Hair follicle dermal papilla cell (primary cell): ENCODE data around the gene S100A1. TPM values are rescaled to one million over a fixed set of nuclear protein-coding genes. Genes with fewer than 3 reads are reported as not detected.

Experiments used
- total RNA-seq: library from RNA; depleted of rRNA; stranded (reverse); fragments of >200 nt; gene quantifications from 2 replicates; pipeline ENCODE4 v1.2.3, GENCODE V29; 2012

S100A1 gene
- total RNA-seq, result not detected in 2 replicates

GRCh38 chr1:153627715-153628626 lies at the start of gene S100A1:
TSS of gene S100A1 (plus strand) at chr1:153628434. CDS start at chr1:153630522, 2,088 bp downstream.

GRCh38 chr1:153612755-153613331 lies 15.4 kb upstream of the S100A1 start, which contains the start of gene S100A16:
TSS of gene S100A16 (minus strand) at chr1:153613137. CDS start at chr1:153608151, 4,986 bp downstream.

GRCh38 chr1:153616144-153616916 lies 11.9 kb upstream of the S100A1 start, which contains the start of gene S100A14:
TSS of gene S100A14 (minus strand) at chr1:153616325. CDS start at chr1:153615858, 467 bp downstream.

GRCh38 chr1:153626904-153627714 lies 1.1 kb upstream of the S100A1 start, which contains the start of gene S100A13:
TSS of gene S100A13 (minus strand) at chr1:153627505. CDS start at chr1:153626472, 1,033 bp downstream.

GRCh38 chr1:153633754-153634665 lies 5.8 kb downstream of the S100A1 start, which contains the start of gene CHTOP:
TSS of gene CHTOP (plus strand) at chr1:153634066. CDS start at chr1:153636589, 2,523 bp downstream.

GRCh38 chr1:153658400-153659174 lies 30.4 kb downstream of the S100A1 start, which contains the start of gene SNAPIN:
TSS of gene SNAPIN (plus strand) at chr1:153658703. CDS start at chr1:153658744, 41 bp downstream.

GRCh38 chr1:153670859-153671627 lies 42.8 kb downstream of the S100A1 start, which contains the start of gene ILF2:
TSS of gene ILF2 (minus strand) at chr1:153670993. CDS start at chr1:153670922, 71 bp downstream.

GRCh38 chr1:153678519-153679336 lies 50.5 kb downstream of the S100A1 start, which contains the start of gene NPR1:
TSS of gene NPR1 (plus strand) at chr1:153678688. CDS start at chr1:153679109, 421 bp downstream.

Other genes with a start within 250 kb of the S100A1 start
- not detected in 2 replicates for gene S100A8, start 237.4 kb upstream of the S100A1 start, total RNA-seq
- gene S100A7A, start 211.9 kb upstream of the S100A1 start, total RNA-seq, result not detected in 2 replicates
- not detected in 2 replicates for gene S100A7, start 167.8 kb upstream of the S100A1 start, total RNA-seq
- 1,038 and 1,069 TPM in 2 replicates for gene S100A6, start 92.4 kb upstream of the S100A1 start, total RNA-seq
- not detected in 2 replicates for gene S100A5, start 87.5 kb upstream of the S100A1 start, total RNA-seq
- 874 and 1,480 TPM in 2 replicates for gene S100A4, start 82.6 kb upstream of the S100A1 start, total RNA-seq
- gene S100A3, start 79.2 kb upstream of the S100A1 start, total RNA-seq, result 6.3 and 6.6 TPM in 2 replicates
- 3.4 and 6.8 TPM in 2 replicates for gene S100A2, start 62.6 kb upstream of the S100A1 start, total RNA-seq
- gene S100A16, start 15.3 kb upstream of the S100A1 start, total RNA-seq, result 157 and 225 TPM in 2 replicates
- gene S100A14, start 12.1 kb upstream of the S100A1 start, total RNA-seq, result 0.36 and 0.65 TPM in 2 replicates
- 71.1 and 103 TPM in 2 replicates for gene S100A13, start 929 bp upstream of the S100A1 start, total RNA-seq
- 44.3 and 53.1 TPM in 2 replicates for gene CHTOP, start 5.6 kb downstream of the S100A1 start, total RNA-seq
- gene SNAPIN, start 30.3 kb downstream of the S100A1 start, total RNA-seq, result 45.8 and 56.8 TPM in 2 replicates
- gene ILF2, start 42.6 kb downstream of the S100A1 start, total RNA-seq, result 116 and 124 TPM in 2 replicates
- under 0.01 TPM in 1 of 2 replicates, not detected in the other for gene NPR1, start 50.3 kb downstream of the S100A1 start, total RNA-seq
- gene INTS3, start 99.6 kb downstream of the S100A1 start, total RNA-seq, result 44.7 and 53.4 TPM in 2 replicates
- 9.5 and 14.3 TPM in 2 replicates for gene SLC27A3, start 147.0 kb downstream of the S100A1 start, total RNA-seq